GM12865 (cell line): ENCODE results near the gene CEP131.

Experiments used
- DNase-seq: peaks from one replicate; pipeline ENCODE4 v3.0.0; 2010; ENCODE audit warnings: low read depth
- H3K4me3 ChIP-seq: 2 replicates; pipeline ENCODE4 v1.5.1; 2011; ENCODE audit warnings: mild to moderate bottlenecking, low read depth, low read length, control low read depth
- CTCF ChIP-seq: IDR thresholded peaks from 2 replicates; pipeline ENCODE4 v1.5.1; 2011; ENCODE audit warnings: low read length, control low read depth, low read depth, inconsistent platforms; ENCODE audit not compliant: insufficient read depth; ENCODE audit errors: missing control alignments

The CEP131 gene

GRCh38 chr17:81222620-81222905 lies 202 bp downstream of the CEP131 start:
- H3K4me3 ChIP-seq: peak overlapping the region; percentile 95
- no peak for DNase-seq
- TF ChIP-seq CTCF: no peak

DNA sequence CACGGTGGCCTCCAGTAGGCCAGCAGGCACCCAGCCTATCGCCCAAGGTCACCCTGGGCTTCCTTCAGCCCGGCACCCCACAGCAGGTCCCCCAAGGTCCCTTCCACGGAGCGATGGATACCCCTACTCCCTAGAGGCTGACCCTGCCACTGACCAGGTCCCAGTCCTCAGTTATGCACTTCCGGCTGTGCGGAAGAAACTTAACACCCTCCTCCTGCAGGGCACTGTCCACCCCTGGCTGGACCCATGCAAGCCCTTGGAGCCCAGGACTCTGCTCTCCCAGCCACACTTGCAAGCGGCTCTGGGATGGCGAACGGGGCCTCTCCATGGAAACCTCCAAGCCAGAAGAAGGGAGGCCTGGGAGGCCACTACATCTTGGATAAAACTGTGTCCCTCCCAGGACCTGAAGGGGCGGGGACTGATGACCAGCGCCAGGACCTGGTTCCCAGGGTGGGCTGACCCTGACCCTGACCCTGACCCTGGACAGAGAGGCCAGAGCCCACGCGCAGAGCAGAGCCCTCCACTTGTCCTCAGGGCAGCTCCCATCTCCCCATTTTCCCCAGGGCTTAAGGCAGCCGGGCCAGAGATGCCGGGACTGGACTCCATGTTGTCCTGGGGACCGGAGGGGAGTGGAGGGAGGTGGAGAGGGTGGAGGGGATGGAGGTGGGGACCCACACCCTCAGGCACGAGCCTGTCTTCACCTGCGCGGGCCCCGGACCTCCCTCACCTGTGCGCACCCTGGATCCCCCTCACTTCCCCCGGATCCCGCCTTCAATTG lies 734 bp downstream of the CEP131 start:
- DNase-seq: no peak
- H3K4me3 ChIP-seq: peak overlapping the region; percentile 95
- TF ChIP-seq CTCF: no peak

- H3K4me3 ChIP-seq: no peak overlapping the region
- no peak for DNase-seq
- no peak for TF ChIP-seq CTCF
Observed at GRCh38 chr17:81221371-81221841, 1.4 kb downstream of the CEP131 start.

- TF ChIP-seq CTCF: no peak
- no peak overlapping the region for H3K4me3 ChIP-seq
- no peak for DNase-seq
Observed at GRCh38 chr17:81219476-81220180, 3.1 kb downstream of the CEP131 start.

DNA sequence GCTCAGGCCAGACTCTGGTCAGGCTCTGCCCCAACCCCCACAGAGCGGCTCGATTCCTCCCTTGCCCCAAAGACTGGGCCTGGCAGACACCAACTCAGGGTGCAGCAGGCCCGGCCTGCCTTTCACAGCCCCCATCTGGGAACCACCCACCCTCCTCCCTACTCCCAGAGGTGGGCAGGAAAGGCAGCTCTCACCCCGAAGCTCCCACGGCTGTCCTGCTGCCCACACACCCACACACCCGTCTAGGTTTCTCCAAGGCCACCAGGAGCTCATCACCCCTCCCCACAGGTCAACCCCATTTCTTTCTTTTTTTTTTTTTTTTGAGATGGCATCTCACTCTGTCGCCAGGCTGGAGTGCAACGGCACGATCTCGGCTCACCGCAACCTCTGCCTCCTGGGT lies 3.8 kb downstream of the CEP131 start:
- no peak for DNase-seq
- no peak overlapping the region for H3K4me3 ChIP-seq
- TF ChIP-seq CTCF: no peak

GRCh38 chr17:81218459-81218858 lies 4.3 kb downstream of the CEP131 start:
- TF ChIP-seq CTCF: no peak
- no peak overlapping the region for H3K4me3 ChIP-seq
- no peak for DNase-seq
